Measurements from ENCODE around the gene CNTN1. TPM values are rescaled to one million over a fixed set of nuclear protein-coding genes. Genes with fewer than 3 reads are reported as not detected.

The CNTN1 gene
- total and polyA plus RNA-seq, 2 of the 8 experiments (the other 6 are each of a cell fraction or from before 2014, with no cell fraction given): 7.2 to 21.8 TPM

- Histone ChIP-seq H3K23ac (ENCODE audit: insufficient read length) (no peak overlapping the region), H3K56ac (replicated peaks; ENCODE audit: insufficient read length, low read depth, low read length) (no peak overlapping the region), H3K14ac (ENCODE audit: insufficient read length) (no peak overlapping the region), H3K4me3 (ENCODE audit: extremely low read depth in 1 of 4, insufficient read depth in 2 of 4, low read depth in 3 of 4, low read length in 4 of 4) (no peak overlapping the region), H3K27me3 (replicated peaks in 1 of 4; ENCODE audit: control insufficient read depth in 3 of 4, extremely low read depth in 1 of 4, insufficient read depth in 3 of 4, low read length in 3 of 4) (no peaks in the 10 kb centered on the region), H4K91ac (replicated peaks; ENCODE audit: insufficient read length, low read length) (no peak overlapping the region), H3K36me3 (ENCODE audit: control insufficient read depth in 2 of 4, insufficient read depth in 4 of 4, low read length in 3 of 4) (no peaks in the 10 kb centered on the region), H2AFZ (ENCODE audit: low read length) (no peak overlapping the region), H4K20me1 (replicated peaks in 1 of 2; ENCODE audit: control insufficient read depth in 1 of 2, insufficient read depth in 2 of 2, low read length in 2 of 2) (no peaks in the 10 kb centered on the region), H2BK15ac (ENCODE audit: low read length) (no peak overlapping the region), H2BK12ac (ENCODE audit: low read depth, low read length) (no peak overlapping the region), H4K5ac (ENCODE audit: insufficient read length, low read depth, low read length) (no peak overlapping the region), H3K9me3 (ENCODE audit: insufficient read depth in 2 of 2, low read depth in 1 of 2, low read length in 1 of 2) (no peaks in the 10 kb centered on the region), H3K9ac (replicated peaks in 1 of 4; ENCODE audit: extremely low read depth in 1 of 4, low read depth in 3 of 4, low read length in 3 of 4) (no peak overlapping the region), H3K27ac (ENCODE audit: low read depth, low read length) (no peak overlapping the region), H3K4ac (replicated peaks; ENCODE audit: insufficient read length, low read depth, low read length) (no peak overlapping the region), H3K79me2 (ENCODE audit: control insufficient read depth in 1 of 2, insufficient read depth in 2 of 2, low read length in 2 of 2) (no peaks in the 10 kb centered on the region), H3K23me2 (ENCODE audit: low read depth, low read length) (no peaks in the 10 kb centered on the region), H3K4me1 (replicated peaks in 1 of 4; ENCODE audit: control insufficient read depth in 3 of 4, insufficient read depth in 4 of 4, low read length in 3 of 4) (no peaks in the 10 kb centered on the region), H2AK5ac (ENCODE audit: low read depth, low read length) (no peak overlapping the region), H3K79me1 (ENCODE audit: low read depth, low read length) (no peaks in the 10 kb centered on the region), H2BK20ac (ENCODE audit: low read length) (no peak overlapping the region), H2BK120ac (replicated peaks; ENCODE audit: low read depth, low read length) (no peak overlapping the region), H3K18ac (ENCODE audit: extremely low read depth, low read length) (no peak overlapping the region), H4K8ac (ENCODE audit: extremely low read depth, insufficient read depth, low read length) (no peak overlapping the region), H2BK5ac (ENCODE audit: low read depth, low read length) (no peak overlapping the region), H3K4me2 (ENCODE audit: insufficient read depth in 1 of 2, low read depth in 2 of 2, low read length in 2 of 2) (no peak overlapping the region)
- no peak for TF ChIP-seq EZH2 (IDR thresholded peaks at IDR 0.05; ENCODE audit: low read depth, low read length, severe bottlenecking)
- TF ChIP-seq PHF8 (conservative IDR thresholded peaks at IDR 0.05; ENCODE audit: low read depth, low read length): no peak
- TF ChIP-seq RNF2 (IDR thresholded peaks at IDR 0.05; ENCODE audit: borderline replicate concordance, low read depth, low read length, missing control alignments, poor library complexity, severe bottlenecking): no peak
- no peak for TF ChIP-seq EP300 (IDR thresholded peaks at IDR 0.05; ENCODE audit: borderline replicate concordance in 1 of 2, low read depth in 2 of 2, low read length in 2 of 2)
- TF ChIP-seq CREB1 (IDR thresholded peaks at IDR 0.05): no peak
- no peak for TF ChIP-seq NRF1 (IDR thresholded peaks at IDR 0.05; ENCODE audit: low read depth, low read length)
- FAIRE-seq (no peak), DNase-seq (ENCODE audit: low read depth in 1 of 2, low spot score in 2 of 2) (no peak)
- POLR2A ChIA-PET (ENCODE audit: partially characterized antibody): no interaction called here
- WGBS, 2 experiments (ENCODE audit: extremely low coverage in 1 of 2, insufficient coverage in 1 of 2, insufficient read length in 1 of 2, insufficient replicate concordance in 2 of 2, low coverage in 1 of 2, low lambda C conversion rate in 2 of 2, missing lambda C conversion rate in 1 of 2): 94% methylated on average over 5 of the region's 5 CpGs; no CpG with 5 or more reads in 1 of the 2 experiments
- CTCF ChIA-PET (ENCODE audit: partially characterized antibody): no interaction called here
These were observed 381.6 kb downstream of the CNTN1 start for GRCh38 chr12:41073633-41074472.

Measured in H1 (cell line).